SK-N-MC (cell line): ENCODE results near the gene CTBP1.

Experiments used
- EZH2 ChIP-seq: fragments of 200-600 bp; sonication (generic); IDR thresholded peaks from one replicate; pipeline ENCODE4 v1.6.1; 2017; ENCODE audit warnings: antibody characterized with exemption
- FOXP2 ChIP-seq: optimal IDR thresholded peaks from 2 replicates; pipeline ENCODE3; 2011; ENCODE audit warnings: mild to moderate bottlenecking, moderate library complexity; ENCODE audit not compliant: insufficient read depth; ENCODE audit errors: extremely low read length, control extremely low read depth
- POLR2AphosphoS5 ChIP-seq: IDR thresholded peaks from 2 replicates; pipeline ENCODE4 v1.6.1; 2012; ENCODE audit warnings: mild to moderate bottlenecking, low read depth, low read length, borderline replicate concordance

DNA sequence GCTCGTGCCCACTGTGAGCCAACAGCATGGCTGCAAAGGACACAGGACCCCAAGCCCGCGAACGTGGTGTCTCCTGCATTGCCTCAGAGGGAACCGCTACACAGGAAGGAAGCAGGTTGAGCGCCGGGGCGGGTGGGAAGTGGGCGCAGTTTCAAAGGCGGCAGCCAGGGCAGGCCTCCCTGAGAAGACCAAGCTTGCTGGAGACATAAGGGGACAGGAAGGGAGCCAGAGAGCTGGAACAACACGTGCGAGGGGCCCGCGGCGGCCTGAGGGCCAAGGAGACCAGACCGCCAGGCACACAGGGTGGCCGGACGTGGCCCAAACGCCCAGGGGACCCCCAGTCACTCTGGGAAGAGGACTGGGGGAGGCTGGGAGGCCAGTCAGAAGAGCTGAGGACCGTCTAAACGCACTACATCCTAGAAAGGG, 32.0 kb downstream of the CTBP1 start:
- TF ChIP-seq POLR2AphosphoS5 (no peak), FOXP2 (no peak), EZH2 (no peak)
